ENCODE measurements around the gene KCND3. TPM values are rescaled to one million over a fixed set of nuclear protein-coding genes. Genes with fewer than 3 reads are reported as not detected.

The KCND3 gene
- total RNA-seq, 1 experiment from 2014 or later = not detected

- ChIA-PET CTCF (no interaction called here), POLR2A (ENCODE audit: unreplicated experiment) (no interaction called here)
- no peak for DNase-seq
- Histone ChIP-seq H3K4me2 (no peak overlapping the region), H3K27me3 (ENCODE audit: insufficient read depth, low read depth) (peaks cover 54% of the 10 kb centered on the region), H4K20me1 (ENCODE audit: insufficient read depth) (no peaks in the 10 kb centered on the region), H3F3A (ENCODE audit: insufficient read depth, low read depth) (no peaks in the 10 kb centered on the region), H3K79me2 (ENCODE audit: low read depth) (no peaks in the 10 kb centered on the region), H3K36me3 (ENCODE audit: low read depth) (no peaks in the 10 kb centered on the region), H3K4me1 (replicated peaks; ENCODE audit: insufficient read depth) (no peaks in the 10 kb centered on the region), H2AFZ (no peak overlapping the region), H3K4me3 (no peak overlapping the region), H3K9me3 (ENCODE audit: insufficient read depth, low read depth) (no peaks in the 10 kb centered on the region), H3K27ac (no peak overlapping the region), H3K9me2 (ENCODE audit: insufficient read depth) (no peaks in the 10 kb centered on the region)
- intact Hi-C loops (cut with micrococcal nuclease; ENCODE audit: unreplicated experiment) = no loop called here
- BruUV-seq (replicated peaks) = no TSS peak
- TF ChIP-seq CTCF (conservative IDR thresholded peaks at IDR 0.05) = no peak
- TF ChIP-seq EZH2 (IDR thresholded peaks at IDR 0.05; ENCODE audit: low read depth) = no peak
Measured at GRCh38 chr1:112012823-112013222, 23.4 kb upstream of the KCND3 start.

- no TSS peak for BruUV-seq (replicated peaks)
- POLR2A ChIA-PET (ENCODE audit: unreplicated experiment) = no interaction called here
Measured at GRCh38 chr1:112011202-112011601, 21.7 kb upstream of the KCND3 start.

GRCh38 chr1:112007169-112007568, 17.7 kb upstream of the KCND3 start:
- POLR2A ChIA-PET (ENCODE audit: unreplicated experiment) = no interaction called here
- no peaks in the 10 kb centered on the region for H3K79me2 ChIP-seq (ENCODE audit: low read depth)
- no peaks in the 10 kb centered on the region for H3K9me2 ChIP-seq (ENCODE audit: insufficient read depth)
- TF ChIP-seq EZH2 (IDR thresholded peaks at IDR 0.05; ENCODE audit: low read depth) (no peak), CTCF (conservative IDR thresholded peaks at IDR 0.05) (no peak)
- peaks cover 47% of the 10 kb centered on the region for H3K27me3 ChIP-seq (ENCODE audit: insufficient read depth, low read depth)
- no peak overlapping the region for H3K4me3 ChIP-seq
- H3K4me2 ChIP-seq = no peak overlapping the region
- H3K27ac ChIP-seq = no peak overlapping the region
- H4K20me1 ChIP-seq (ENCODE audit: insufficient read depth) = no peaks in the 10 kb centered on the region
- H2AFZ ChIP-seq = no peak overlapping the region
- no peak for DNase-seq
- intact Hi-C loops (cut with micrococcal nuclease; ENCODE audit: unreplicated experiment) = no loop called here
- H3K36me3 ChIP-seq (ENCODE audit: low read depth) = no peaks in the 10 kb centered on the region
- H3K9me3 ChIP-seq (ENCODE audit: insufficient read depth, low read depth) = no peaks in the 10 kb centered on the region
- H3F3A ChIP-seq (ENCODE audit: insufficient read depth, low read depth) = no peaks in the 10 kb centered on the region
- H3K4me1 ChIP-seq (replicated peaks; ENCODE audit: insufficient read depth) = no peaks in the 10 kb centered on the region
- CTCF ChIA-PET = no interaction called here
- no TSS peak for BruUV-seq (replicated peaks)

More at GRCh38 chr1:112011202-112011601, 21.7 kb upstream of the KCND3 start:
- Histone ChIP-seq H4K20me1 (ENCODE audit: insufficient read depth) (no peaks in the 10 kb centered on the region), H3F3A (ENCODE audit: insufficient read depth, low read depth) (no peaks in the 10 kb centered on the region), H3K27ac (no peak overlapping the region), H3K9me3 (ENCODE audit: insufficient read depth, low read depth) (no peaks in the 10 kb centered on the region), H3K36me3 (ENCODE audit: low read depth) (no peaks in the 10 kb centered on the region), H2AFZ (no peak overlapping the region), H3K4me2 (no peak overlapping the region), H3K79me2 (ENCODE audit: low read depth) (no peaks in the 10 kb centered on the region), H3K4me3 (no peak overlapping the region), H3K4me1 (replicated peaks; ENCODE audit: insufficient read depth) (no peaks in the 10 kb centered on the region), H3K9me2 (ENCODE audit: insufficient read depth) (no peaks in the 10 kb centered on the region), H3K27me3 (ENCODE audit: insufficient read depth, low read depth) (peaks cover 48% of the 10 kb centered on the region)
- CTCF ChIA-PET = no interaction called here
- intact Hi-C loops (cut with micrococcal nuclease; ENCODE audit: unreplicated experiment) = no loop called here
- TF ChIP-seq EZH2 (IDR thresholded peaks at IDR 0.05; ENCODE audit: low read depth) (no peak), CTCF (conservative IDR thresholded peaks at IDR 0.05) (no peak)
- DNase-seq = no peak

Data from PC-9 (cell line).